HepG2 (cell line): Measurements from ENCODE around the gene CAPG. TPM values are rescaled to one million over a fixed set of nuclear protein-coding genes. Genes with fewer than 3 reads are reported as not detected.

ENCODE experiments used
- ESRRA ChIP-seq: sonication (generic); formaldehyde crosslinking; IDR thresholded peaks from 2 replicates; pipeline ENCODE4 v1.5.1; 2020; ENCODE audit warnings: mild to moderate bottlenecking, low read depth, missing genetic modification reagents
- KDM5A ChIP-seq: fragments of 200-600 bp; sonication (generic); IDR thresholded peaks from 2 replicates; pipeline ENCODE4 v1.7.0; 2018; ENCODE audit warnings: antibody characterized with exemption, mild to moderate bottlenecking, low read length, borderline replicate concordance
- KLF13 ChIP-seq: sonication (generic); formaldehyde crosslinking; IDR thresholded peaks from 2 replicates; pipeline ENCODE4 v1.4.0; 2020; ENCODE audit warnings: mild to moderate bottlenecking, missing genetic modification reagents
- MYNN ChIP-seq: sonication (generic); formaldehyde crosslinking; IDR thresholded peaks from 2 replicates; pipeline ENCODE4 v1.4.0; 2020; ENCODE audit warnings: mild to moderate bottlenecking, low read depth, missing genetic modification reagents
- NFATC3 ChIP-seq: sonication (generic); formaldehyde crosslinking; IDR thresholded peaks from 2 replicates; pipeline ENCODE4 v1.5.1; 2020; ENCODE audit warnings: mild to moderate bottlenecking, missing genetic modification reagents
- NFE2 ChIP-seq: sonication (generic); formaldehyde crosslinking; IDR thresholded peaks from 2 replicates; pipeline ENCODE4 v1.4.0; 2020; ENCODE audit warnings: missing genetic modification reagents
- PITX1 ChIP-seq: sonication (generic); formaldehyde crosslinking; IDR thresholded peaks from 2 replicates; pipeline ENCODE4 v1.5.1; 2020; ENCODE audit warnings: mild to moderate bottlenecking, missing genetic modification reagents
- SP1 ChIP-seq, 2 experiments: fragments of 450-650 bp in 1 of 2; sonication (generic) in 1 of 2; formaldehyde crosslinking in 1 of 2; IDR thresholded peaks; 2 replicates each; pipeline versions ENCODE4 v1.4.0 to v1.6.1; 2016 to 2020; ENCODE audit warnings: missing genetic modification reagents in 1 of 2
- SSRP1 ChIP-seq: IDR thresholded peaks from 2 replicates; pipeline ENCODE4 v1.6.1; 2016; ENCODE audit warnings: control low read depth
- STAG1 ChIP-seq: sonication (generic); formaldehyde crosslinking; IDR thresholded peaks from 2 replicates; pipeline ENCODE4 v1.4.0; 2020; ENCODE audit warnings: missing genetic modification reagents
- ZC3H13 ChIP-seq: sonication (generic); formaldehyde crosslinking; IDR thresholded peaks from 2 replicates; pipeline ENCODE4 v1.8.1; 2023; ENCODE audit warnings: mild to moderate bottlenecking, missing genetic modification reagents, moderate library complexity
- ZMYM4 ChIP-seq: sonication (generic); formaldehyde crosslinking; IDR thresholded peaks from 2 replicates; pipeline ENCODE4 v1.8.1; 2023; ENCODE audit warnings: mild to moderate bottlenecking, missing genetic modification reagents
- ZNF30 ChIP-seq: sonication (generic); formaldehyde crosslinking; IDR thresholded peaks from 2 replicates; pipeline ENCODE4 v1.5.0; 2020; ENCODE audit warnings: mild to moderate bottlenecking, missing genetic modification reagents
- ZNF350 ChIP-seq: sonication (generic); formaldehyde crosslinking; IDR thresholded peaks from 2 replicates; pipeline ENCODE4 v1.4.0; 2020; ENCODE audit warnings: mild to moderate bottlenecking, low read depth, missing genetic modification reagents, borderline replicate concordance
- ZNF558 ChIP-seq: sonication (generic); formaldehyde crosslinking; IDR thresholded peaks from 2 replicates; pipeline ENCODE4 v1.9.0; 2022; ENCODE audit warnings: mild to moderate bottlenecking, missing genetic modification reagents, borderline replicate concordance
- ZNF589 ChIP-seq: sonication (generic); formaldehyde crosslinking; conservative IDR thresholded peaks from 2 replicates; pipeline ENCODE4 v1.8.0; 2022; ENCODE audit warnings: mild to moderate bottlenecking, moderate library complexity, missing genetic modification reagents
- polyA plus RNA-seq, 8 experiments: library from polyadenylated mRNA; depleted of rRNA in 3 of 8; stranded (reverse) in 7 of 8; unstranded in 1 of 8; fragments of >200 nt; fragmentation: Illumina TruSeq in 4 of 8; extraction: Trizol in 4 of 8; gene quantifications; 2 replicates each; pipeline versions ENCODE4 v1.2.1 to v1.2.3, GENCODE V29; 2011 to 2016; ENCODE audit warnings: low read depth in 4 of 8, missing spikeins in 1 of 8, mixed read lengths in 1 of 8; ENCODE audit not compliant: insufficient read depth in 1 of 8
- total RNA-seq, 5 experiments: library from RNA; depleted of rRNA; stranded (reverse); fragments of >200 nt; fragmentation: Illumina TruSeq; extraction: Trizol; gene quantifications; 2 replicates each; pipeline ENCODE4 v1.2.3, GENCODE V29; 2016; ENCODE audit warnings: low read depth in 1 of 5
- TF ChIP-seq, protein P1 (sequence below): sonication (generic); formaldehyde crosslinking; IDR thresholded peaks from 2 replicates; pipeline ENCODE4 v1.8.0; 2022; ENCODE audit warnings: mild to moderate bottlenecking, missing genetic modification reagents, borderline replicate concordance
- TF ChIP-seq, protein P2 (sequence below): sonication (generic); formaldehyde crosslinking; IDR thresholded peaks from 2 replicates; pipeline ENCODE4 v1.5.1; 2020; ENCODE audit warnings: mild to moderate bottlenecking, missing genetic modification reagents, borderline replicate concordance
- TF ChIP-seq, protein P3 (sequence below): fragments of 450-650 bp; IDR thresholded peaks from 2 replicates; pipeline ENCODE4 v1.6.1; 2016
- TF ChIP-seq, protein P4 (sequence below): sonication (generic); formaldehyde crosslinking; IDR thresholded peaks from 2 replicates; pipeline ENCODE4 v1.8.0; 2022; ENCODE audit warnings: missing genetic modification reagents, mild to moderate bottlenecking, inconsistent platforms, borderline replicate concordance

CAPG gene
- total and polyA plus RNA-seq, 2 of the 13 experiments (the other 11 are each of a cell fraction or from before 2014, with no cell fraction given): 12.7 to 18.2 TPM

DNA sequence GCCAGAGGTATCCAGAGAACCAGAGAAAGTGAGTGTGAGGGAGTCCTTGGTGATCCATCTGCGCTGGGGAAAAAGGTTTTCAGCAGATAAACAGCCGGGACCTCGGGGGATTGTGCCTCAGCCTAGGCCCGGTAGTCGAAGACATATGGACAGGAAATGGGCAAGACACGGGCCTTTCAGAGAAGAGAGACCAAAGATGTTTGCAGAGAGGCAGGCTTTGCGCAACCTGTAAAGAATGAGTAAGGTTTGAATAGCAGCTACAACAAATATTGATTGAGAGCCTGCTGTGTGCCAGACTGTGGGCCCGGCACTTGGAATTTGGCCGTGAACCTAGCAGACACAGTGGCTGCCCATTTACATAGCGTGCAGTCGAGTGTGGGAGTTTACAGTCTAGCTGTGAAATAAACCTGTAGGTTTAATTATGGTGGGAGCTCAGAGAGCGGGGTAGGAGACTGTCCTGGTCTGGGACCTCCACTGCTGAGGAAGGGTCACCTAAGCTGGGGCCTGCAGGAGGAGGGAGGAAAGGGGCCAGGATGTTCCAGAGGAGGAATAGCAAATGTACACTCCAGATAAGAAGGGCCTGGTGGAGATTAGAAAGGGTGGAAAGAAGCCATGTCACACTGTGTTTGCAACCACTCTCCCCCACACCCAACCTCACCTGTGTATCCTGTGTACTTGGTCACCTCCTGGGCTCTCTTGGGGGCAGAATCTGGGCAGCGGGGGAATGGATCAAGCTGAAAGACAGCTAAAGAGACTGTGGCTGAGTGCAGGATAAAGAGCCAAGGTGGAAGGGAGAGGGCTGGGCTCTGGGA, 11.3 kb upstream of the CAPG start (continued):
- TF ChIP-seq ZMYM4 (CRISPR knock-in tag) (peak; percentile 70), ZNF558 (CRISPR knock-in tag) (peak; percentile 41; the same call in 1 of the 2 replicates), ZNF350 (CRISPR knock-in tag) (peak; percentile 82; the same call in 1 of the 2 replicates), ZC3H13 (CRISPR knock-in tag) (0 out of 2 replicates have a peak, but pooled peaks have one; percentile 74), ZNF589 (CRISPR knock-in tag) (peak; percentile 45; the same call in 1 of the 2 replicates), PITX1 (CRISPR knock-in tag) (peak; percentile 69), ESRRA (CRISPR knock-in tag) (peak; percentile 30; the same call in 1 of the 2 replicates), STAG1 (CRISPR knock-in tag) (peak; percentile 29; the same call in 1 of the 2 replicates), KLF13 (CRISPR knock-in tag) (no peak), SP1 (IDR thresholded peaks at IDR 0.05) (no peak), SP1 (CRISPR knock-in tag; IDR thresholded peaks at IDR 0.05) (peak; percentile 28; the same call in 1 of the 2 replicates), NFATC3 (no peak), KDM5A (no peak), ZNF30 (CRISPR knock-in tag) (no peak), MYNN (CRISPR knock-in tag) (0 out of 2 replicates have a peak, but pooled peaks have one; percentile 20), SSRP1 (no peak; the same call in 1 of the 2 replicates), NFE2 (no peak)
- TF ChIP-seq, protein P1, sequence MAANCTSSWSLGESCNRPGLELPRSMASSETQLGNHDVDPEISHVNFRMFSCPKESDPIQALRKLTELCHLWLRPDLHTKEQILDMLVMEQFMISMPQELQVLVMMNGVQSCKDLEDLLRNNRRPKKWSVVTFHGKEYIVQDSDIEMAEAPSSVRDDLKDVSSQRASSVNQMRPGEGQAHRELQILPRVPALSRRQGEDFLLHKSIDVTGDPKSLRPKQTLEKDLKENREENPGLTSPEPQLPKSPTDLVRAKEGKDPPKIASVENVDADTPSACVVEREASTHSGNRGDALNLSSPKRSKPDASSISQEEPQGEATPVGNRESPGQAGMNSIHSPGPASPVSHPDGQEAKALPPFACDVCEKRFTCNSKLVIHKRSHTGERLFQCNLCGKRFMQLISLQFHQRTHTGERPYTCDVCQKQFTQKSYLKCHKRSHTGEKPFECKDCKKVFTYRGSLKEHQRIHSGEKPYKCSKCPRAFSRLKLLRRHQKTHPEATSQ: no peak; the same call in 1 of the 2 replicates
- TF ChIP-seq, protein P2, sequence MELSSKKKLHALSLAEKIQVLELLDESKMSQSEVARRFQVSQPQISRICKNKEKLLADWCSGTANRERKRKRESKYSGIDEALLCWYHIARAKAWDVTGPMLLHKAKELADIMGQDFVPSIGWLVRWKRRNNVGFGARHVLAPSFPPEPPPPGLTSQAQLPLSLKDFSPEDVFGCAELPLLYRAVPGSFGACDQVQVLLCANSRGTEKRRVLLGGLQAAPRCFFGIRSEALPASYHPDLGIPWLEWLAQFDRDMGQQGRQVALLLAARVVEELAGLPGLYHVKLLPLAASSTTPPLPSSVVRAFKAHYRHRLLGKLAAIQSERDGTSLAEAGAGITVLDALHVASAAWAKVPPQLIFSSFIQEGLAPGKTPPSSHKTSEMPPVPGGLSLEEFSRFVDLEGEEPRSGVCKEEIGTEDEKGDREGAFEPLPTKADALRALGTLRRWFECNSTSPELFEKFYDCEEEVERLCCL: no peak
- TF ChIP-seq, protein P3, sequence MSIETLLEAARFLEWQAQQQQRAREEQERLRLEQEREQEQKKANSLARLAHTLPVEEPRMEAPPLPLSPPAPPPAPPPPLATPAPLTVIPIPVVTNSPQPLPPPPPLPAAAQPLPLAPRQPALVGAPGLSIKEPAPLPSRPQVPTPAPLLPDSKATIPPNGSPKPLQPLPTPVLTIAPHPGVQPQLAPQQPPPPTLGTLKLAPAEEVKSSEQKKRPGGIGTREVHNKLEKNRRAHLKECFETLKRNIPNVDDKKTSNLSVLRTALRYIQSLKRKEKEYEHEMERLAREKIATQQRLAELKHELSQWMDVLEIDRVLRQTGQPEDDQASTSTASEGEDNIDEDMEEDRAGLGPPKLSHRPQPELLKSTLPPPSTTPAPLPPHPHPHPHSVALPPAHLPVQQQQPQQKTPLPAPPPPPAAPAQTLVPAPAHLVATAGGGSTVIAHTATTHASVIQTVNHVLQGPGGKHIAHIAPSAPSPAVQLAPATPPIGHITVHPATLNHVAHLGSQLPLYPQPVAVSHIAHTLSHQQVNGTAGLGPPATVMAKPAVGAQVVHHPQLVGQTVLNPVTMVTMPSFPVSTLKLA: no peak
- TF ChIP-seq, protein P4, sequence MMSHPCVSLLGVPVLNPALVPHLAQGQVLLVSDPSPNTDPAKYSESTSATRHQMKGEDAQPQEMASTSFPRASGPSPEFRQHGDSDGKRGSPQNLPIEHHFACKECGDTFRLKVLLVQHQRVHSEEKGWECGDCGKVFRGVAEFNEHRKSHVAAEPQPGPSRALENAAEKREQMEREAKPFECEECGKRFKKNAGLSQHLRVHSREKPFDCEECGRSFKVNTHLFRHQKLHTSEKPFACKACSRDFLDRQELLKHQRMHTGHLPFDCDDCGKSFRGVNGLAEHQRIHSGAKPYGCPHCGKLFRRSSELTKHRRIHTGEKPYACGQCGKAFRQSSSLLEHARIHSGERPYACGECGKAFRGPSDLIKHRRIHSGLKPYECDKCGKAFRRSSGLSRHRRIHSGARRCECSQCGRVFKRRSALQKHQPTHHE (CRISPR knock-in tag): peak; percentile 60; the same call in 1 of the 2 replicates
